ENCODE results near the gene CAGE1.
A peak's percentile ranks its signal among the peaks of the same experiment; 100 is the strongest.

The CAGE1 gene

DNA sequence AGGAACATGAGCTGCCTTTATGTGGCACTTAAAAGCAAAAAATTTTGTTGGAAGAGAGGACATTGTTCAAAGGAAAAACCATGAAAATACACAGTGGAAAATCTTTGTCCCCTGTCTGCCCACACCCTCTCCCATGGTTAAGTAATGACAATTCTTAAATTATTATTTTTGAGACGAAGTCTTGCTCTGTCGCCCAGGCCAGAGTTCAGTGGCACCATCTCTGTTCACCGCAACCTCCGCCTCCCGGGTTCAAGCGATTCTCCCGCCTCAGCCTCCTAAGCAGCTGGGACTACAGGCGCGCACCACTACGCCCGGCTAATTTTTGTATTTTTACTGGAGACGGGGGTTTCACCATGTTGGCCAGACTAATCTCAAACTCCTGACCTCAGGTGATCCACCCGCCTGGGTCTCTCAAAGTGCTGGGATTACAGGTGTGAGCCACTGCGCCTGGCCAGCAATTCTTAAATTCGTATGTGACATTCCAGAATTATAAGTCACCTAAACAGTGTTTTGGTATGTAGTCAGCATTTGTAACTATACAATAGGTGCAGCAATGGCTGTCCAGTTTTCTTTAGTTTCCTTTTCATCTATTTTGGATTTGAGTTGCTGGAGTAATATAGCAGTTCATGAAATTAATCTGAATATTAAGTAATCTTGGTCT is 75.9 kb downstream of the CAGE1 start:
- Mint-ChIP-seq H3K4me3 (peak overlapping the region; percentile 99), H3K4me1 (ENCODE audit: low read depth) (peaks cover 52% of the 10 kb centered on the region), H3K36me3 (ENCODE audit: low read depth) (peaks cover 33% of the 10 kb centered on the region), H3K9me3 (peaks cover 6% of the 10 kb centered on the region), H3K27ac (peak overlapping the region; percentile 97), H3K27me3 (no peaks in the 10 kb centered on the region)

- H3K36me3 Mint-ChIP-seq (ENCODE audit: low read depth) = peaks cover 41% of the 10 kb centered on the region
- peak within 1 kb of the TSS; percentile 97 for H3K27ac Mint-ChIP-seq
- H3K4me1 Mint-ChIP-seq (ENCODE audit: low read depth) = peaks cover 60% of the 10 kb centered on the region
- H3K9me3 Mint-ChIP-seq = peaks cover 6% of the 10 kb centered on the region
- peak within 1 kb of the TSS; percentile 99 for H3K4me3 Mint-ChIP-seq
- H3K27me3 Mint-ChIP-seq = no peaks in the 10 kb centered on the region
Measured at GRCh38 chr6:7312616-7313504, 76.7 kb downstream of the CAGE1 start, which contains the start of gene SSR1. Gene SSR1 (minus strand): TSS chr6:7313199. CDS start chr6:7313120, 79 bp downstream.

DNA sequence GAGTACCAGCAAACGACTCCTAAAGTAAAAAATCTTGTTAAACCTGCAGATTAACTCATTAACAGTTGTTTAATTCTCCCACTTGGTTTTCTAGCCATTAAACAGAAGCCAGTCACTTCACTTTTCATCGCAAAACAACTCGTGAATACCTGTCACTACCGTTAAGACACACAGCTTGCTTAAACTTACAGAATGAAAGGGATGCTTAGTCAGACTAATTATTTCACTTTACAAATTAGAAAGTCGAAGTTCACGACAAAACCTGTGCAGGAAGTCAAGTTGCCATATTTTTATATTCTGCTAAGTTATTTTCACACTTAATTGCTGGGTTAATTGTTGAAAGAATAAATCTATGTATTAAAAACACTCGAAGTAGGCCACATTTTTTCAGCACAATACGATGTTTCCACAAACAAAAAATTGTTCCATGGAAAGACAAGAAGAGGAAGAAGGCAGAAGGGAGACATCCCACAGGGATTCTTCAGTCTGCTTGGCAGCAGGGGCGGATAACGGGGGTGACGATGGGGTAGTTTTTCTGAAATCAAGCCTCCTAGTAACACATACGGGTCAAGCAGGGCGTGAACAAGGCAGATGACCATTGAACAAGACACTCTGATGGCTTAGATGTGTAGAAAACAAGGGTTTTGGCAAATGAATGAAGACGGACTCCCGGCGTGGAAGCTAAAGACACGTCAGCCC is 77.5 kb downstream of the CAGE1 start:
- Mint-ChIP-seq H3K36me3 (ENCODE audit: low read depth) (peaks cover 47% of the 10 kb centered on the region), H3K27ac (peak overlapping the region; percentile 95), H3K27me3 (no peaks in the 10 kb centered on the region), H3K9me3 (peaks cover 6% of the 10 kb centered on the region), H3K4me1 (ENCODE audit: low read depth) (peaks cover 65% of the 10 kb centered on the region), H3K4me3 (peak overlapping the region; percentile 99)

- Mint-ChIP-seq H3K27ac (peak overlapping the region; percentile 43), H3K4me1 (ENCODE audit: low read depth) (peaks cover 68% of the 10 kb centered on the region), H3K4me3 (peak overlapping the region; percentile 99), H3K27me3 (no peaks in the 10 kb centered on the region), H3K36me3 (ENCODE audit: low read depth) (peaks cover 52% of the 10 kb centered on the region), H3K9me3 (peaks cover 6% of the 10 kb centered on the region)
Measured at GRCh38 chr6:7311176-7311575, 78.4 kb downstream of the CAGE1 start.

DNA sequence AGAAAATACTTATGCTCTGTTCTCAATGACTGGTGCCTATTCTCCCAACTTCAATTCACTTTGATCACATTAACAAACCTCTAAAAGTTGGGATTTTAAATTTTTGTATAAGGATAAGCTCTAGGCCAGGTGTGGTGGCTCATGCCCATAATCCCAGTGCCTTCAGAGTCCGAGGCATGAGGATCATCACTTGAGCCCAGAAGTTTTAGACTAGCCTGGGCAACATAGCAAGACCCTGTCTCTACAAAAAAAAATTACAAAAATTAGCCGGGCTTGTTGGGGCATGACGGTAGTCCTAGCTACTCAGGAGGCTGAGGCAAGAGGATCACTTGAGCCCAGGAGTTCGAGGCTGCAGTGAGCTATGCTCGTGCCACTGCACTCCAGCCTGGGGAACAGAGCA is 80.5 kb downstream of the CAGE1 start:
- Mint-ChIP-seq H3K4me1 (ENCODE audit: low read depth) (peaks cover 74% of the 10 kb centered on the region), H3K27me3 (no peaks in the 10 kb centered on the region), H3K4me3 (no peak overlapping the region), H3K27ac (no peak overlapping the region), H3K36me3 (ENCODE audit: low read depth) (peaks cover 71% of the 10 kb centered on the region), H3K9me3 (peaks cover 6% of the 10 kb centered on the region)

GRCh38 chr6:7307533-7307932 is 82.0 kb downstream of the CAGE1 start:
- Mint-ChIP-seq H3K36me3 (ENCODE audit: low read depth) (peaks cover 82% of the 10 kb centered on the region), H3K4me3 (no peak overlapping the region), H3K27me3 (no peaks in the 10 kb centered on the region), H3K4me1 (ENCODE audit: low read depth) (peaks cover 64% of the 10 kb centered on the region), H3K9me3 (peaks cover 6% of the 10 kb centered on the region), H3K27ac (peak overlapping the region; percentile 0)

- peaks cover 4% of the 10 kb centered on the region for H3K9me3 Mint-ChIP-seq
- H3K4me3 Mint-ChIP-seq = no peak overlapping the region
- H3K36me3 Mint-ChIP-seq (ENCODE audit: low read depth) = peaks cover 88% of the 10 kb centered on the region
- peaks cover 44% of the 10 kb centered on the region for H3K4me1 Mint-ChIP-seq (ENCODE audit: low read depth)
- H3K27me3 Mint-ChIP-seq = no peaks in the 10 kb centered on the region
- H3K27ac Mint-ChIP-seq = peak overlapping the region; percentile 38
Measured at GRCh38 chr6:7304821-7305220, 84.7 kb downstream of the CAGE1 start.

- Mint-ChIP-seq H3K4me3 (no peak overlapping the region), H3K27me3 (no peaks in the 10 kb centered on the region), H3K4me1 (ENCODE audit: low read depth) (peaks cover 16% of the 10 kb centered on the region), H3K36me3 (ENCODE audit: low read depth) (peaks cover 83% of the 10 kb centered on the region), H3K9me3 (no peaks in the 10 kb centered on the region), H3K27ac (no peak overlapping the region)
Measured at GRCh38 chr6:7301702-7302101, 87.8 kb downstream of the CAGE1 start.

DNA sequence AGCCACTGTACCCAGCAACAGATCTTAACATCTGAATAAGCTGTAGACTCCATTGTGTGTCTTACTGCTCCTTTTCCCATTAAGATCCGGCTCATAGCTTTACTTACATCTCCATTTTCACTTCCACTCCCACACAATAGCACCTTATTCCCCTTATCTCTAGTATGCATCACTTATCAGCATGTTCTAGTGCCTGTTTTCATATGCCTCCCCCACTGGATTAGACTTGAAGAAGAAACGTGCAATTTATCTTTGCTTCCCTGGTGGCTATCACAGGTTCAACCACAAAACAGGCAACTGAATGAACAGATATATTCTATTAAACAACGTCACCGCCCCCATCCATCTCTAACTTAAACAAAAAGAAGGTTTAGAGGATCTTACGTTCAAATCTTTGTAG is 88.6 kb downstream of the CAGE1 start:
- no peaks in the 10 kb centered on the region for H3K27me3 Mint-ChIP-seq
- no peak overlapping the region for H3K27ac Mint-ChIP-seq
- H3K4me1 Mint-ChIP-seq (ENCODE audit: low read depth) = peaks cover 19% of the 10 kb centered on the region
- H3K9me3 Mint-ChIP-seq = no peaks in the 10 kb centered on the region
- no peak overlapping the region for H3K4me3 Mint-ChIP-seq
- peaks cover 85% of the 10 kb centered on the region for H3K36me3 Mint-ChIP-seq (ENCODE audit: low read depth)

GRCh38 chr6:7298113-7298512 is 91.4 kb downstream of the CAGE1 start:
- Mint-ChIP-seq H3K27me3 (no peaks in the 10 kb centered on the region), H3K9me3 (no peaks in the 10 kb centered on the region), H3K27ac (no peak overlapping the region), H3K36me3 (ENCODE audit: low read depth) (peaks cover 75% of the 10 kb centered on the region), H3K4me1 (ENCODE audit: low read depth) (peaks cover 14% of the 10 kb centered on the region), H3K4me3 (no peak overlapping the region)

DNA sequence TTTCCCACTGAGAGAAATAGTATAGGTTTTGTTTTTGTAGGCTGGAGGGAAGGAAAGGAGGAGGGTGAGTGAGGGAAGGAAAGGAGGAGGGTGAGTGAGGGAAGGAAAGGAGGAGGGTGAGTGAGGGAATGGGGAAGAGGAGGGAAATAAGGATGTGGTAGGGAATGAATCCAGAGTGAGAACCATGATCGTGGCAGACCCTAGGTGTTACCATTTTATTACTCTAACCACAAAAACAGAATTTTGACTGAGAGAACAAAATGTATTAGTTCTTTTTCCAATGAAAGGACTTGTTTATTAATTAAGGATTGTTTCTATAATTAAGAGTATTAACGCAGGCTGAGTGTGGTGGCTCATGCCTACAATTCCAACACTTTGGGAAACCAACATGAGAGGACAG is 92.9 kb downstream of the CAGE1 start:
- Mint-ChIP-seq H3K4me1 (ENCODE audit: low read depth) (peaks cover 11% of the 10 kb centered on the region), H3K9me3 (no peaks in the 10 kb centered on the region), H3K4me3 (no peak overlapping the region), H3K27ac (no peak overlapping the region), H3K36me3 (ENCODE audit: low read depth) (peaks cover 75% of the 10 kb centered on the region), H3K27me3 (no peaks in the 10 kb centered on the region)

- Mint-ChIP-seq H3K27me3 (no peaks in the 10 kb centered on the region), H3K9me3 (no peaks in the 10 kb centered on the region), H3K4me3 (no peak overlapping the region), H3K4me1 (ENCODE audit: low read depth) (peaks cover 11% of the 10 kb centered on the region), H3K36me3 (ENCODE audit: low read depth) (peaks cover 71% of the 10 kb centered on the region), H3K27ac (no peak overlapping the region)
Measured at GRCh38 chr6:7295916-7296315, 93.6 kb downstream of the CAGE1 start.

DNA sequence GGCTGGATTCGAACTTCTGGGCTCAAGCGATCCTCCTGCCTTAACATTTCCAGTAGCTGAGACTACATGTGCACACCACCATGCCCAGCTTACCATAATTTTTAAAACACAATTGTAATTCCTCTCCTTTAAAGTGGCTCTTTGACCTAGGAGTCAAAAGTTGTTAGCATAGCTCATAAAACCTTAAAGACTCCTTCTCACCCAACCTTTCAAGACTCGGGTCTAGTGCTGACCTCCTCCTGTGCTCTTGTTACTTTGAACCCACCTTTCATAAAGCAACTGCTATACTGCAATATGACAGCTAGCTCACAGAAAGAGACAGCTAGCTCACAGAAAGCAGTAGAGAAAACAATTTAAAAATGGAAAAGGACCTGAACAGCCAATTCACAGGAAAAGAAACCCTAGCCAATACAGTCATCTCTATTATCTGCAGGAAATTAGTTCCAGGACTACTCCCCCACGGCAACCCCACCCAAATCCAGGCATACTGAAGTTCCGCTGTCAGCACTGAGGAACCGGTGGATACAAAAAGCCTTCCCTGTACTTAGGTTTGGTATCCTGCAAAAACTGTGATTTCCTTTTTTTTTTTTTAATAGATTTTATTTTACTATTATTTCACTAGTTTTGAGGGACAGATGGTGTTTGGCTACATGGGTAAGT is 96.8 kb downstream of the CAGE1 start:
- Mint-ChIP-seq H3K4me1 (ENCODE audit: low read depth) (peaks cover 11% of the 10 kb centered on the region), H3K27me3 (no peaks in the 10 kb centered on the region), H3K27ac (no peak overlapping the region), H3K9me3 (no peaks in the 10 kb centered on the region), H3K36me3 (ENCODE audit: low read depth) (peaks cover 61% of the 10 kb centered on the region), H3K4me3 (no peak overlapping the region)

DNA sequence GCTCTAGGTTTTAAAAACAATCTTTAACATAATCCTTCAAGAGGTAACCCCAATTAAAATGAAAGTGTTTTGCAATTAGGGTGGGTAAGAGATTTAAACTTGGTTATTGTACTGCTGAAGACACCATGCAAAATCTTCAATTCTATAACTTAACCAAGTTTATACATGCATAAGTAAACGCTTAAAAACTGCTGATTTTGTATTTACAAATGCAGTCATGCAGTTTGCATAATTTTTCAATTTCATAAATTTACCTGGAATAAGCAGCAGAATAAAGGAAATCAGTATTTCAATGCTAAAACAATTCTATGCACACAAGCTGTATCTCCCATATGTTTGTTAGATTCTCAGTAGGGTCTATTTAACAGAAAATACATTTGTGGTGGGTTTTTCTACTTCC is 99.5 kb downstream of the CAGE1 start:
- H3K36me3 Mint-ChIP-seq (ENCODE audit: low read depth) = peaks cover 64% of the 10 kb centered on the region

More for the DNA sequence above, 99.5 kb downstream of the CAGE1 start:
- Mint-ChIP-seq H3K27ac (no peak overlapping the region), H3K4me1 (ENCODE audit: low read depth) (peaks cover 3% of the 10 kb centered on the region), H3K27me3 (no peaks in the 10 kb centered on the region), H3K4me3 (no peak overlapping the region), H3K9me3 (no peaks in the 10 kb centered on the region)
